ENCODE measurements around the gene NACC1. TPM values are rescaled to one million over a fixed set of nuclear protein-coding genes. Genes with fewer than 3 reads are reported as not detected.

Gene NACC1
- total and polyA plus RNA-seq, 2 of the 8 experiments (the other 6 are each of a cell fraction or from before 2014, with no cell fraction given) = 234 to 301 TPM

- TF ChIP-seq SIN3A (conservative IDR thresholded peaks at IDR 0.05 in 1 of 2, IDR thresholded peaks at IDR 0.05 in 1 of 2; ENCODE audit: low read depth in 1 of 2, low read length in 2 of 2) (no peak), E2F6 (IDR thresholded peaks at IDR 0.05) (no peak), TAF7 (optimal IDR thresholded peaks at IDR 0.05; ENCODE audit: borderline replicate concordance, low read depth, low read length) (no peak), EP300 (IDR thresholded peaks at IDR 0.05; ENCODE audit: borderline replicate concordance in 1 of 2, low read depth in 2 of 2, low read length in 2 of 2) (no peak), RAD21 (IDR thresholded peaks at IDR 0.05 in 1 of 2, conservative IDR thresholded peaks at IDR 0.05 in 1 of 2; ENCODE audit: low read depth in 2 of 2, low read length in 2 of 2) (no peak), SRF (IDR thresholded peaks at IDR 0.05; ENCODE audit: low read depth, low read length) (no peak)
- TF ChIP-seq, protein P1, sequence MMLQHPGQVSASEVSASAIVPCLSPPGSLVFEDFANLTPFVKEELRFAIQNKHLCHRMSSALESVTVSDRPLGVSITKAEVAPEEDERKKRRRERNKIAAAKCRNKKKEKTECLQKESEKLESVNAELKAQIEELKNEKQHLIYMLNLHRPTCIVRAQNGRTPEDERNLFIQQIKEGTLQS (IDR thresholded peaks at IDR 0.05; ENCODE audit: insufficient read depth, low read depth, low read length) = no peak
Measured at GRCh38 chr19:13138171-13138915, 20.3 kb downstream of the NACC1 start (continued).

Data from H1 (cell line).